ENCODE measurements around the gene VSX2. TPM values are rescaled to one million over a fixed set of nuclear protein-coding genes. Genes with fewer than 3 reads are reported as not detected.
A peak's percentile ranks its signal among the peaks of the same experiment; 100 is the strongest.

The VSX2 gene
- total RNA-seq, 6 experiments from 2014 or later, result not detected

DNA sequence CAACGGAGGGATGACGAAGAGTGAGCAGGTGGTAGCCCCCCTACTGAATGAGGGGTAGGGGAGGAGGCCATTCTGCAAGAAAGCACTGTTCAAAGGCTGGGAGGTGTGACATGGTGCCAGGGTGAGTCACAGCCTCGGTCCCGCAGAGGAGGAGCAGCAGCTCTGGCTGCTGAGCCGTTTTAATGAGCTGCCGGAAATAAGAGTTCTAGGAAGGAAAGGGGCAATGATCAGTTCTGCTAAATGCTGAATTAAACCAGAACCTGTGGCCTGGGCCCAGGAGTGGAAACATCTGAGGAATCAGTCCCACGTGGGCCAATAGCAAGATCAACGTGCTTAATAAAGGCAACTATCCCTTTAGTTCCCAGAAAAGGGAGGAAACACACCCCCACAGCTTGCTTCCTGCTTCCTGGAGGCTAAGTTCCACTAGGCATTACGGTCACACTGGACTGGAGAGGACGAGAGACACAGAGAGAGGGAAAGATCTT is 59.9 kb downstream of the VSX2 start:
- no peak for DNase-seq
- no peaks in the 10 kb centered on the region for H3K9me3 Mint-ChIP-seq
- 0 out of 2 replicates have a peak, but pooled peaks cover 1% of the 10 kb centered on the region for H3K27me3 Mint-ChIP-seq (ENCODE audit: insufficient read depth)
- TF ChIP-seq, protein P1, sequence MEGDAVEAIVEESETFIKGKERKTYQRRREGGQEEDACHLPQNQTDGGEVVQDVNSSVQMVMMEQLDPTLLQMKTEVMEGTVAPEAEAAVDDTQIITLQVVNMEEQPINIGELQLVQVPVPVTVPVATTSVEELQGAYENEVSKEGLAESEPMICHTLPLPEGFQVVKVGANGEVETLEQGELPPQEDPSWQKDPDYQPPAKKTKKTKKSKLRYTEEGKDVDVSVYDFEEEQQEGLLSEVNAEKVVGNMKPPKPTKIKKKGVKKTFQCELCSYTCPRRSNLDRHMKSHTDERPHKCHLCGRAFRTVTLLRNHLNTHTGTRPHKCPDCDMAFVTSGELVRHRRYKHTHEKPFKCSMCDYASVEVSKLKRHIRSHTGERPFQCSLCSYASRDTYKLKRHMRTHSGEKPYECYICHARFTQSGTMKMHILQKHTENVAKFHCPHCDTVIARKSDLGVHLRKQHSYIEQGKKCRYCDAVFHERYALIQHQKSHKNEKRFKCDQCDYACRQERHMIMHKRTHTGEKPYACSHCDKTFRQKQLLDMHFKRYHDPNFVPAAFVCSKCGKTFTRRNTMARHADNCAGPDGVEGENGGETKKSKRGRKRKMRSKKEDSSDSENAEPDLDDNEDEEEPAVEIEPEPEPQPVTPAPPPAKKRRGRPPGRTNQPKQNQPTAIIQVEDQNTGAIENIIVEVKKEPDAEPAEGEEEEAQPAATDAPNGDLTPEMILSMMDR (IDR thresholded peaks at IDR 0.05), result no peak
- no peak overlapping the region; the same call in 1 of the 2 replicates for H3K27ac Mint-ChIP-seq
- H3K4me1 Mint-ChIP-seq (ENCODE audit: low read depth), result peaks cover 23% of the 10 kb centered on the region
- peaks cover 5% of the 10 kb centered on the region for H3K36me3 Mint-ChIP-seq (ENCODE audit: low read depth)
- 0 out of 2 replicates have a peak overlapping the region, but pooled peaks have one; percentile 5 for H3K4me3 Mint-ChIP-seq

DNA sequence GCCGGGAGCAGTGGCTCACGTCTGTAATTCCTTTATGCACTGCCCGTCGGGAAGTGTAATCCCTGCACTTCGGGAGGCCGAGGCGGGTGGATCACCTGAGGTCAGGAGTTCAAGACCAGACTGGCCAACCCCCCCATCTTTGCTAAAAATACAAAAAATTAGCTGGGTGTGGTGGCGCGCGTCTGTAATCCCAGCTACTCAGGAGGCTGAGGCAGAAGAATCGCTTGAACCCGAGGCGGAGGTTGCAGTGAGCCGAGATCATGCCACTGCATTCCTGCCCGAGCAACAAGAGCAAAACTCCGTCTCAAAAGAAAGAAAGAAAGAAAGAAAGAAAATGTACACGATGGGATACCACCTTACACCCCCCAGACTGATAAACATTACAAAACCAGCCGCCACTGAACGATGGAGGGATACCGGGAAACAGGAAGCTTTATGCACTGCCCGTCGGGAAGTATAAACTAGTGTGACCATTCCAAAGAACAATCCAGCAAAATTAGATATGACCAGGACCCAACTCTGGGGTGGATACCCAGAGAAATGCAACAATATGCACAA is 62.4 kb downstream of the VSX2 start:
- Mint-ChIP-seq H3K36me3 (ENCODE audit: low read depth) (peaks cover 5% of the 10 kb centered on the region), H3K4me1 (ENCODE audit: low read depth) (peaks cover 23% of the 10 kb centered on the region), H3K4me3 (peak overlapping the region; percentile 98), H3K27ac (peak overlapping the region; percentile 75), H3K9me3 (no peaks in the 10 kb centered on the region), H3K27me3 (ENCODE audit: insufficient read depth) (peaks cover 4% of the 10 kb centered on the region; the same call in 1 of the 2 replicates)
- no peak for DNase-seq
- TF ChIP-seq, protein P1 (IDR thresholded peaks at IDR 0.05), result no peak

DNA sequence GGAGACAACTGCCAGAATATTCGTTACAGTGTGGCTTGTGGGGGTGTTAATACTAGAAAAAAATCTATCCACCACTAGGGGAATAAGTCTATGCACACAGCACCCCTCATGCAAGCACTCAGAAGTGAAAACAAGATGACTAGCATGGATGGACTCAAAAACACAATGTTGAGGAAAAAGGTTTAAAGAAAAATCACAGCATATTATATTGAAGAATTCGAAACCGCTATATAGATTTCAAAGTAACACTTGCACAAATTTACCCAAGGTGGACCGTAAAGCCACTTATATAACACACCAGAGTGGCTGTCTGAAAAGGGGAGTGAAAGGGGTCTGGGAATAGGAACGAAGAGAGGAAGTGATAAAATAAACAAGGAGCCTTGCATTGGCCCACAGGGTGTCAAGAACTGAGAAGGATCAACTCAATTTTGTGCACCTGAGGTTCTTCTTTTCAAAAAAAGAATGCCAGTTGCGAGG is 62.9 kb downstream of the VSX2 start:
- Mint-ChIP-seq H3K27me3 (ENCODE audit: insufficient read depth) (peaks cover 4% of the 10 kb centered on the region; the same call in 1 of the 2 replicates), H3K27ac (peak overlapping the region; percentile 75), H3K9me3 (no peaks in the 10 kb centered on the region), H3K36me3 (ENCODE audit: low read depth) (peaks cover 5% of the 10 kb centered on the region), H3K4me3 (peak overlapping the region; percentile 98), H3K4me1 (ENCODE audit: low read depth) (peaks cover 23% of the 10 kb centered on the region)
- DNase-seq, result peak; percentile 69
- TF ChIP-seq, protein P1 (IDR thresholded peaks at IDR 0.05), result peak; percentile 76

DNA sequence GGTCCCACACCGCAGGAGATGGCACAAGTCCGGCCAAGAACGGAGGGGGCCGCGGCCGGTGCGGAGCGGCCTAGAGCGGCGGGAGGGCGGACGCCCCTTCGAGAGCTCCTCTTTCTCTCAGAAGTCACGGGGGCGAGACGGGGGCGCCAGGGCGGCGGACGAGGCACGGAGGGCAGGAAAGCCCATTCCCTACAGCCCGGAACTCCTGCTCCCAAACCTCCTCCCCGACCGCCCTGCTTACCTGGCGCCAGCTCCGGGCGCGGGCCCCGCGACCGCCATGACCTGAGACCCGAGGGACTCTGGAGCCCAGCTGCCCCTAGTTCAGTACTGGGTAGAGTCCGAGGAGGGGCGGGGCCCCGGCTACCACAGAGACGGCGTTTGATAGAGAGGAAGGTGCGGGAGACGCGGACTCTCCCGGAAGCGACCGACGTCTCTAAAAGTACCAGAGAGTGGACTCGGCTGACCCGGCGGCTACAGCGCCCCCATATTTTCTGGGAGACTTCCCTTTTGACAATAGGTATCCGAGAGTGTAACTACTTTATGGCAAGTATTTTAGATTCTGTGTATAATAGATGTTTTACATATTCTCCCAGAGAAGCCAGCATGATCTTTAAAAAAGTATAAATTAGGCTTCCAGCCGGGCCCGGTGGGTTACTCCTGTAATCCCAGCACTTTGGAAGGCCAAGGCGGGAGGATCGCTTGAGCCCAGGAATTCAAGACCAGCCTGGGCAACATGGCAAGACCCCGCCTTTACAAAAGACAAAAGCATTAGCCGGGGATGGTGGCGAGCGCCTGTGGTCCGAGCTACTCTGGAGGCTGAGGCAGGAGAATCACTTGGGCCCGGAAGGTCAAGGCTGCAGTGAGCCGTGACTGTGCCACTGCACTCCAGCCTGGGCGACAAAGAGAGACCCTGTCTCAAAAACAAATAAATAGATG is 63.7 kb downstream of the VSX2 start, which contains the start of gene ABCD4:
Gene ABCD4 (minus strand): TSS at position 301 of the 936 bp plus-strand sequence. CDS start 22 bp downstream, at position 279.
- Mint-ChIP-seq H3K9me3 (no peaks in the 10 kb centered on the region), H3K36me3 (ENCODE audit: low read depth) (peaks cover 5% of the 10 kb centered on the region), H3K27ac (peak within 1 kb of the TSS; percentile 75), H3K27me3 (ENCODE audit: insufficient read depth) (peaks cover 4% of the 10 kb centered on the region; the same call in 1 of the 2 replicates), H3K4me3 (peak within 1 kb of the TSS; percentile 98), H3K4me1 (ENCODE audit: low read depth) (peaks cover 23% of the 10 kb centered on the region)
- TF ChIP-seq, protein P1 (IDR thresholded peaks at IDR 0.05), result peak; percentile 74
- DNase-seq, result peak; percentile 91

DNA sequence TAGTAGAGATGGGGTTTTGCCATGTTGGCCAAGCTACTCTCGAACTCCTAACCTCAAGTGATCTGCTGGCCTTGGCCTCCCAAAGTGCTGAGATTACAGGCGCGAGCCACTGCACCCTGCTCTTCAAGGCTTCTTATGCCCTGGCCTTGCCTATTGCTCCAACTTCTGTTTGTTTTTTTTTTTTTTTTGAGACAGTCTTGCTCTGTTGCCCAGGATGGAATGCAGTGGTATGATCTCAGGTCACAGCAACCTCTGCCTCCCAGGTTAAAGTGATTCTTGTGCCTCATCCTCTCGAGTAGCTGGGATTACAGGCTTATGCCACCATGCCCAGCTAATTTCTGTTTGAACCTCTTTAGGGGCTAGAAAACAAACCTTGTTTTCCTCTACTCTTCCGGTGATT is 69.4 kb downstream of the VSX2 start:
- TF ChIP-seq, protein P1 (IDR thresholded peaks at IDR 0.05), result no peak
- Mint-ChIP-seq H3K27ac (no peak overlapping the region), H3K4me3 (no peak overlapping the region), H3K36me3 (ENCODE audit: low read depth) (no peaks in the 10 kb centered on the region), H3K4me1 (ENCODE audit: low read depth) (no peaks in the 10 kb centered on the region; the same call in 1 of the 2 replicates), H3K9me3 (no peaks in the 10 kb centered on the region), H3K27me3 (ENCODE audit: insufficient read depth) (peaks cover 8% of the 10 kb centered on the region)
- DNase-seq, result no peak

All from HFFc6 (cell line).